Articular chondrocyte of knee joint (primary cell): ENCODE results near the gene ABCA13. TPM values are rescaled to one million over a fixed set of nuclear protein-coding genes. Genes with fewer than 3 reads are reported as not detected.

Experiments
- total RNA-seq: library from RNA; depleted of rRNA; stranded (reverse); fragments of >200 nt; gene quantifications from 2 replicates; pipeline ENCODE4 v1.2.3, GENCODE V29; 2012

ABCA13 gene, protein sequence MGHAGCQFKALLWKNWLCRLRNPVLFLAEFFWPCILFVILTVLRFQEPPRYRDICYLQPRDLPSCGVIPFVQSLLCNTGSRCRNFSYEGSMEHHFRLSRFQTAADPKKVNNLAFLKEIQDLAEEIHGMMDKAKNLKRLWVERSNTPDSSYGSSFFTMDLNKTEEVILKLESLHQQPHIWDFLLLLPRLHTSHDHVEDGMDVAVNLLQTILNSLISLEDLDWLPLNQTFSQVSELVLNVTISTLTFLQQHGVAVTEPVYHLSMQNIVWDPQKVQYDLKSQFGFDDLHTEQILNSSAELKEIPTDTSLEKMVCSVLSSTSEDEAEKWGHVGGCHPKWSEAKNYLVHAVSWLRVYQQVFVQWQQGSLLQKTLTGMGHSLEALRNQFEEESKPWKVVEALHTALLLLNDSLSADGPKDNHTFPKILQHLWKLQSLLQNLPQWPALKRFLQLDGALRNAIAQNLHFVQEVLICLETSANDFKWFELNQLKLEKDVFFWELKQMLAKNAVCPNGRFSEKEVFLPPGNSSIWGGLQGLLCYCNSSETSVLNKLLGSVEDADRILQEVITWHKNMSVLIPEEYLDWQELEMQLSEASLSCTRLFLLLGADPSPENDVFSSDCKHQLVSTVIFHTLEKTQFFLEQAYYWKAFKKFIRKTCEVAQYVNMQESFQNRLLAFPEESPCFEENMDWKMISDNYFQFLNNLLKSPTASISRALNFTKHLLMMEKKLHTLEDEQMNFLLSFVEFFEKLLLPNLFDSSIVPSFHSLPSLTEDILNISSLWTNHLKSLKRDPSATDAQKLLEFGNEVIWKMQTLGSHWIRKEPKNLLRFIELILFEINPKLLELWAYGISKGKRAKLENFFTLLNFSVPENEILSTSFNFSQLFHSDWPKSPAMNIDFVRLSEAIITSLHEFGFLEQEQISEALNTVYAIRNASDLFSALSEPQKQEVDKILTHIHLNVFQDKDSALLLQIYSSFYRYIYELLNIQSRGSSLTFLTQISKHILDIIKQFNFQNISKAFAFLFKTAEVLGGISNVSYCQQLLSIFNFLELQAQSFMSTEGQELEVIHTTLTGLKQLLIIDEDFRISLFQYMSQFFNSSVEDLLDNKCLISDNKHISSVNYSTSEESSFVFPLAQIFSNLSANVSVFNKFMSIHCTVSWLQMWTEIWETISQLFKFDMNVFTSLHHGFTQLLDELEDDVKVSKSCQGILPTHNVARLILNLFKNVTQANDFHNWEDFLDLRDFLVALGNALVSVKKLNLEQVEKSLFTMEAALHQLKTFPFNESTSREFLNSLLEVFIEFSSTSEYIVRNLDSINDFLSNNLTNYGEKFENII (N-terminal part only)
- 0.13 and 0.43 TPM in 2 replicates for total RNA-seq

DNA sequence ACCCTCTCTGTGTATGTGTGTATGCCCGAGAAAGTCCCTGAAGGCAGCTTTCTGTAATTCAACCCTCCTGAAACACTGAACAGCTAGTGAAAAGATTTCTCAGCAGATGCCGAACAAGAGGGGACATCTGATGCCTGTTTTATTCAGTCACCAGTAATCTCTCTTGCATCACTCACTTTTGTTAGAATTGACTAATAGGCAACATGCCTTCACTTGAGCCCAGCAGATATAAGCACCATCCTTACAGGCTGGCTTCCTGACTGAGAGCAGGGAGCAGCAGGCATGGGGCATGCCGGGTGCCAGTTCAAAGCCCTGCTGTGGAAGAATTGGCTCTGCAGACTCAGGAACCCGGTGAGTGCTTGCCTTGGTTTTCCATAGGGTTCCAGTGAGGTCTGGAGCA, at the start of gene ABCA13:
TSS of gene ABCA13 (plus strand) at position 257 of the 400 bp plus-strand sequence. CDS start at position 283, 26 bp downstream.

Other genes with a start within 250 kb of the ABCA13 start
- gene PKD1L1, start 223.0 kb upstream of the ABCA13 start, total RNA-seq, result 0.11 and 0.13 TPM in 2 replicates
- gene HUS1, start 191.8 kb upstream of the ABCA13 start, total RNA-seq, result 29.4 and 39.6 TPM in 2 replicates
- gene SUN3, start 142.4 kb upstream of the ABCA13 start, total RNA-seq, result not detected in 2 replicates
- gene C7orf57, start 135.9 kb upstream of the ABCA13 start, total RNA-seq, result under 0.01 TPM in 1 of 2 replicates, not detected in the other
- gene UPP1, start 82.2 kb upstream of the ABCA13 start, total RNA-seq, result 18.6 and 25.1 TPM in 2 replicates